K562 (cell line): ENCODE measurements around the gene ROBO3. TPM values are rescaled to one million over a fixed set of nuclear protein-coding genes. Genes with fewer than 3 reads are reported as not detected.

Source experiments
- ATAC-seq: fragments of 200-7000 bp; cut with Tn5 transposase; 3 replicates; pipeline ENCODE4 v1.9.1; 2020; ENCODE audit warnings: moderate library complexity
- BruUV-seq: library from RNA; stranded (reverse); fragments of 400-500 nt; replicated peaks from 2 replicates; lab custom pipeline; 2021; lab: Mats Ljungman, UMichigan
- CTCF ChIA-PET: fragments of 300-600 bp; formaldehyde crosslinking; extraction: SDS; loops from one replicate; lab custom pipeline; 2021; ENCODE audit warnings: low intra/inter-chr PET ratio; lab: Yijun Ruan, JAX
- POLR2A ChIA-PET: fragments of 300-600, 350-650 bp; sonication (Branson Sonifier 250); formaldehyde crosslinking; extraction: SDS; loops from one replicate; lab custom pipeline; 2021; ENCODE audit warnings: antibody characterized with exemption, inconsistent platforms; lab: Yijun Ruan, JAX
- DNase-seq, 4 experiments: peaks; one replicate each; pipeline versions ENCODE4 v3.0.0 to v3.0.0-alpha.2; 2011 to 2018; ENCODE audit warnings: low spot score in 3 of 4, mixed read lengths in 3 of 4; ENCODE audit errors: extremely low read depth in 1 of 4
- FAIRE-seq: peaks from 2 replicates; lab custom pipeline; 2011; peaks lifted over from hg19 to GRCh38; lab: Jason Lieb, UNC
- H2AFZ ChIP-seq: 2 replicates; pipeline ENCODE4 v1.6.0; 2011; ENCODE audit warnings: low read depth, low read length, control low read depth, inconsistent platforms
- H3K27ac ChIP-seq: fragments of 200-600 bp; 3 replicates; pipeline ENCODE4 v1.8.0; 2011; ENCODE audit warnings: low read depth, mild to moderate bottlenecking, control low read depth, inconsistent platforms, low read length, moderate library complexity, mixed read lengths; ENCODE audit errors: extremely low read depth
- H3K27me3 ChIP-seq, 2 experiments: fragments of 300-600 bp in 1 of 2; 2 replicates in 1 of 2; 3 replicates in 1 of 2; pipeline versions ENCODE4 v1.6.0 to v1.8.0; 2011; ENCODE audit warnings: inconsistent platforms in 2 of 2, low read length in 2 of 2, mild to moderate bottlenecking in 1 of 2, mixed read lengths in 1 of 2, moderate library complexity in 1 of 2; ENCODE audit not compliant: control insufficient read depth in 2 of 2, insufficient read depth in 2 of 2
- H3K36me3 ChIP-seq: fragments of 300-600 bp; 3 replicates; pipeline ENCODE4 v1.8.0; 2011; ENCODE audit warnings: mild to moderate bottlenecking, low read length, inconsistent platforms; ENCODE audit not compliant: control insufficient read depth, insufficient read depth
- H3K4me1 ChIP-seq, 2 experiments: fragments of 200-600 bp in 1 of 2; replicated peaks in 1 of 2; 2 replicates in 1 of 2; 3 replicates in 1 of 2; pipeline versions ENCODE4 v1.5.1 to v1.8.0; 2011; ENCODE audit warnings: inconsistent platforms in 2 of 2, low read length in 2 of 2, mild to moderate bottlenecking in 1 of 2, mixed read lengths in 1 of 2, moderate library complexity in 1 of 2; ENCODE audit not compliant: control insufficient read depth in 2 of 2, insufficient read depth in 2 of 2
- H3K4me2 ChIP-seq: 2 replicates; pipeline ENCODE4 v1.6.1; 2011; ENCODE audit warnings: low read length, control low read depth, inconsistent platforms, mixed read lengths; ENCODE audit not compliant: insufficient read depth
- H3K4me3 ChIP-seq: fragments of 200-600 bp; sonication (generic), shearing (Covaris generic); 2 replicates; pipeline ENCODE4 v1.5.1; 2016; ENCODE audit warnings: control low read depth, inconsistent platforms
- H3K79me2 ChIP-seq: fragments of 200-600 bp; 3 replicates; pipeline ENCODE4 v1.8.0; 2011; ENCODE audit warnings: low read length, inconsistent platforms; ENCODE audit not compliant: control insufficient read depth, insufficient read depth
- H3K9ac ChIP-seq, 2 experiments: 2 replicates each; pipeline versions ENCODE4 v1.6.0 to v1.6.1; 2011; ENCODE audit warnings: low read depth in 2 of 2, low read length in 2 of 2, control low read depth in 1 of 2, inconsistent platforms in 1 of 2, mild to moderate bottlenecking in 1 of 2, mixed read lengths in 1 of 2; ENCODE audit not compliant: insufficient read depth in 1 of 2
- H3K9me1 ChIP-seq: one replicate; pipeline ENCODE4 v1.6.0; 2011; ENCODE audit warnings: inconsistent platforms, mild to moderate bottlenecking, low read length, moderate library complexity; ENCODE audit not compliant: control insufficient read depth, insufficient read depth
- H3K9me3 ChIP-seq: replicated peaks from 2 replicates; pipeline ENCODE4 v1.5.1; 2011; ENCODE audit warnings: low read depth, low read length, inconsistent platforms; ENCODE audit not compliant: control insufficient read depth, insufficient read depth
- H4K20me1 ChIP-seq: replicated peaks from 2 replicates; pipeline ENCODE4 v1.6.1; 2011; ENCODE audit warnings: low read length, inconsistent platforms, mixed read lengths; ENCODE audit not compliant: control insufficient read depth, insufficient read depth
- FOXJ2 ChIP-seq: fragments of 200-800 bp; sonication (Bioruptor generic); IDR thresholded peaks from 2 replicates; pipeline ENCODE4 v1.6.1; 2016; ENCODE audit warnings: missing genetic modification characterization, missing compliant biosample characterization
- HOXB6 ChIP-seq: fragments of 250-450 bp; sonication (Bioruptor Pico); IDR thresholded peaks from 2 replicates; pipeline ENCODE4 v1.5.1; 2022; ENCODE audit warnings: mild to moderate bottlenecking, borderline replicate concordance
- OTX1 ChIP-seq: fragments of 450-650 bp; formaldehyde crosslinking; IDR thresholded peaks from 2 replicates; pipeline ENCODE4 v1.4.0; 2022; ENCODE audit warnings: mild to moderate bottlenecking
- PHF21A ChIP-seq: fragments of 450-650 bp; IDR thresholded peaks from 2 replicates; pipeline ENCODE4 v1.6.1; 2017; ENCODE audit warnings: low read depth, borderline replicate concordance
- ZKSCAN1 ChIP-seq: fragments of 150-350 bp; IDR thresholded peaks from 2 replicates; pipeline ENCODE4 v1.6.1; 2016; ENCODE audit warnings: low read depth, low read length
- ZNF124 ChIP-seq: sonication (generic); formaldehyde crosslinking; IDR thresholded peaks from 2 replicates; pipeline ENCODE4 v1.8.1; 2022; ENCODE audit warnings: missing genetic modification reagents
- WGBS: fragments of 100-300 bp; shearing (Covaris generic); methylation state at CpG from one replicate; pipeline ENCODE4 v1.1.6; 2016; ENCODE audit warnings: low coverage, mixed read lengths; ENCODE audit not compliant: insufficient coverage; ENCODE audit errors: missing lambda C conversion rate; 5-methylcytosine and 5-hydroxymethylcytosine counted together
- in situ Hi-C: fragments of 300-500 bp; cut with MboI; formaldehyde crosslinking; loops from 4 replicates; pipeline ENCODE4 v1.15.0; 2018; ENCODE audit warnings: inconsistent platforms, mixed read lengths
- intact Hi-C: fragments of 100-400 bp; cut with micrococcal nuclease; formaldehyde crosslinking; loops from 2 replicates; pipeline ENCODE4 v1.14.2; 2022
- polyA plus RNA-seq, 8 experiments: library from polyadenylated mRNA; depleted of rRNA in 4 of 8; stranded (reverse) in 5 of 8; unstranded in 3 of 8; fragments of >200 nt; fragmentation: Nextera tagmentation in 2 of 8; fragmentation: Illumina TruSeq in 1 of 8; extraction: Ambion mirVana in 2 of 8; extraction: Trizol in 1 of 8; gene quantifications; 2 replicates each; pipeline versions ENCODE4 v1.2.1 to v1.2.3, GENCODE V29; 2011 to 2014; ENCODE audit warnings: inconsistent platforms in 1 of 8, missing spikeins in 1 of 8
- total RNA-seq, 7 experiments: library from RNA; depleted of rRNA in 6 of 7; stranded (reverse); fragments of >200 nt in 6 of 7; fragmentation: Illumina TruSeq in 2 of 7; extraction: Trizol in 2 of 7; gene quantifications; 2 replicates each; pipeline versions ENCODE4 v1.2.1 to v1.2.3, GENCODE V29; 2011 to 2021; ENCODE audit warnings: low replicate concordance in 1 of 7
- TF ChIP-seq, protein P1 (sequence below), 2 experiments: IDR thresholded peaks; 2 replicates each; pipeline ENCODE4 v1.6.1; 2012; ENCODE audit warnings: improper control_type of control experiment in 2 of 2, low read depth in 2 of 2, low read length in 2 of 2, borderline replicate concordance in 1 of 2
- TF ChIP-seq, protein P2 (sequence below): fragments of 150-350 bp; IDR thresholded peaks from 2 replicates; pipeline ENCODE4 v1.6.1; 2014; ENCODE audit warnings: low read depth, mild to moderate bottlenecking, low read length, borderline replicate concordance
- TF ChIP-seq, protein P3 (sequence below): fragments of 450-650 bp; IDR thresholded peaks from 2 replicates; pipeline ENCODE4 v1.7.0; 2016; ENCODE audit warnings: borderline replicate concordance
- TF ChIP-seq, protein P4 (sequence below): fragments of 250-450 bp; sonication (Bioruptor Pico); IDR thresholded peaks from 2 replicates; pipeline ENCODE4 v1.9.0; 2021; ENCODE audit warnings: mild to moderate bottlenecking, inconsistent platforms

The ROBO3 gene
- total and polyA plus RNA-seq, 9 of the 15 experiments (the other 6 are each of a cell fraction or from before 2014, with no cell fraction given), result 0.29 to 1.4 (median 0.97) TPM; not detected in 2

DNA sequence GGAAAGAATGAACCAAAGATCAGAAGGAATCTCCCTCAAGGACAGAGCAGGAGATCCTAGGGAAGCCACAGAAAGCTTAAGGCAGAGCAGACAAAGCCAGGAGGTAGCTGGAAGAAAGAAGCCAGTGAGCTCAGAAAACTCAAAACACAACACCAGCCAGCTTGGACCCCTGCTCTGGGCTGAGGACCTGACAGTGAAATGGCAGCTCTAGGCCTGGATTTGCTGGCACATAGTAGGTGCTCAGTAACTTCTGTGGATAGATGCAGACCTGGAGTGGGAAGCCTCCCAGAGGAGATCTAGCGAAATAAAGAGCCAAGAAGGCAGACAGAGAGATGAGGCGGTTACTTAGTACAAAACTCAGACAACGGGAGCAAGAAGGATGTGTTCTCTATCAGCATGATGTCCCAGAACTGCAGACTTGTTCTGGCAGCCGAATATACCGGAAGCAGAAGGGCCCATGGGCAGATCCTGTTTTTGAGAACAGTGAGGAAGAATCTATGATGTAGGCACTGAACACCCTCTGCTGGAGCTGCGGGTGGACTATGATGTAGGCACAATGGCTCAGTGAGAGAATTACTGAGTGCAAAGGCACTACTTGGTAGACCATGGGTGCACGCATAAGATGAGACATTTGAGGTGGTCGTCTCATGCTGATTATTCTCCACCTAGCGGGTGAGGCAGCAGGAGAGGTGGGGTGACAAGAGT, 27.7 kb downstream of the ROBO3 start:
- ChIA-PET POLR2A (interaction anchor here (1.6 kb wide), 1 partner anchor 11 kb away, joined by 9 read pairs; no protein-coding TSS in a partner anchor), CTCF (no interaction called here)
- ATAC-seq (no peak; the same call in 2 of the 3 replicates), DNase-seq (no peak), FAIRE-seq (no peak)
- Histone ChIP-seq H3K4me1 (no peaks in the 10 kb centered on the region), H3K9ac (no peak overlapping the region), H3K9me1 (peaks cover 2% of the 10 kb centered on the region), H4K20me1 (0 out of 2 replicates have a peak, but pooled peaks cover 4% of the 10 kb centered on the region), H3K4me2 (no peak overlapping the region), H3K27me3 (peaks cover 20 to 67% of the 10 kb centered on the region in 2 experiments), H3K4me3 (no peak overlapping the region), H3K79me2 (no peaks in the 10 kb centered on the region), H3K9me3 (no peaks in the 10 kb centered on the region), H3K27ac (no peak overlapping the region), H2AFZ (no peak overlapping the region), H3K36me3 (no peaks in the 10 kb centered on the region)
- no TSS peak for BruUV-seq
- 6% methylated on average over 9 of the region's 9 CpGs for WGBS
- in situ Hi-C loops, result no loop called here
- intact Hi-C loops, result no loop called here
- TF ChIP-seq FOXJ2 (tag) (no peak), HOXB6 (CRISPR knock-in tag) (no peak), OTX1 (CRISPR knock-in tag) (no peak), ZNF124 (CRISPR knock-in tag) (no peak), PHF21A (no peak), ZKSCAN1 (peak; percentile 56; the same call in 1 of the 2 replicates)
- TF ChIP-seq, protein P1, sequence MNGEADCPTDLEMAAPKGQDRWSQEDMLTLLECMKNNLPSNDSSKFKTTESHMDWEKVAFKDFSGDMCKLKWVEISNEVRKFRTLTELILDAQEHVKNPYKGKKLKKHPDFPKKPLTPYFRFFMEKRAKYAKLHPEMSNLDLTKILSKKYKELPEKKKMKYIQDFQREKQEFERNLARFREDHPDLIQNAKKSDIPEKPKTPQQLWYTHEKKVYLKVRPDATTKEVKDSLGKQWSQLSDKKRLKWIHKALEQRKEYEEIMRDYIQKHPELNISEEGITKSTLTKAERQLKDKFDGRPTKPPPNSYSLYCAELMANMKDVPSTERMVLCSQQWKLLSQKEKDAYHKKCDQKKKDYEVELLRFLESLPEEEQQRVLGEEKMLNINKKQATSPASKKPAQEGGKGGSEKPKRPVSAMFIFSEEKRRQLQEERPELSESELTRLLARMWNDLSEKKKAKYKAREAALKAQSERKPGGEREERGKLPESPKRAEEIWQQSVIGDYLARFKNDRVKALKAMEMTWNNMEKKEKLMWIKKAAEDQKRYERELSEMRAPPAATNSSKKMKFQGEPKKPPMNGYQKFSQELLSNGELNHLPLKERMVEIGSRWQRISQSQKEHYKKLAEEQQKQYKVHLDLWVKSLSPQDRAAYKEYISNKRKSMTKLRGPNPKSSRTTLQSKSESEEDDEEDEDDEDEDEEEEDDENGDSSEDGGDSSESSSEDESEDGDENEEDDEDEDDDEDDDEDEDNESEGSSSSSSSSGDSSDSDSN (IDR thresholded peaks at IDR 0.05; ENCODE audit: borderline replicate concordance in 1 of 2, low read depth in 2 of 2, low read length in 2 of 2), result no peak
- TF ChIP-seq, protein P2, sequence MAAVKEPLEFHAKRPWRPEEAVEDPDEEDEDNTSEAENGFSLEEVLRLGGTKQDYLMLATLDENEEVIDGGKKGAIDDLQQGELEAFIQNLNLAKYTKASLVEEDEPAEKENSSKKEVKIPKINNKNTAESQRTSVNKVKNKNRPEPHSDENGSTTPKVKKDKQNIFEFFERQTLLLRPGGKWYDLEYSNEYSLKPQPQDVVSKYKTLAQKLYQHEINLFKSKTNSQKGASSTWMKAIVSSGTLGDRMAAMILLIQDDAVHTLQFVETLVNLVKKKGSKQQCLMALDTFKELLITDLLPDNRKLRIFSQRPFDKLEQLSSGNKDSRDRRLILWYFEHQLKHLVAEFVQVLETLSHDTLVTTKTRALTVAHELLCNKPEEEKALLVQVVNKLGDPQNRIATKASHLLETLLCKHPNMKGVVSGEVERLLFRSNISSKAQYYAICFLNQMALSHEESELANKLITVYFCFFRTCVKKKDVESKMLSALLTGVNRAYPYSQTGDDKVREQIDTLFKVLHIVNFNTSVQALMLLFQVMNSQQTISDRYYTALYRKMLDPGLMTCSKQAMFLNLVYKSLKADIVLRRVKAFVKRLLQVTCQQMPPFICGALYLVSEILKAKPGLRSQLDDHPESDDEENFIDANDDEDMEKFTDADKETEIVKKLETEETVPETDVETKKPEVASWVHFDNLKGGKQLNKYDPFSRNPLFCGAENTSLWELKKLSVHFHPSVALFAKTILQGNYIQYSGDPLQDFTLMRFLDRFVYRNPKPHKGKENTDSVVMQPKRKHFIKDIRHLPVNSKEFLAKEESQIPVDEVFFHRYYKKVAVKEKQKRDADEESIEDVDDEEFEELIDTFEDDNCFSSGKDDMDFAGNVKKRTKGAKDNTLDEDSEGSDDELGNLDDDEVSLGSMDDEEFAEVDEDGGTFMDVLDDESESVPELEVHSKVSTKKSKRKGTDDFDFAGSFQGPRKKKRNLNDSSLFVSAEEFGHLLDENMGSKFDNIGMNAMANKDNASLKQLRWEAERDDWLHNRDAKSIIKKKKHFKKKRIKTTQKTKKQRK, result no peak
- TF ChIP-seq, protein P3, sequence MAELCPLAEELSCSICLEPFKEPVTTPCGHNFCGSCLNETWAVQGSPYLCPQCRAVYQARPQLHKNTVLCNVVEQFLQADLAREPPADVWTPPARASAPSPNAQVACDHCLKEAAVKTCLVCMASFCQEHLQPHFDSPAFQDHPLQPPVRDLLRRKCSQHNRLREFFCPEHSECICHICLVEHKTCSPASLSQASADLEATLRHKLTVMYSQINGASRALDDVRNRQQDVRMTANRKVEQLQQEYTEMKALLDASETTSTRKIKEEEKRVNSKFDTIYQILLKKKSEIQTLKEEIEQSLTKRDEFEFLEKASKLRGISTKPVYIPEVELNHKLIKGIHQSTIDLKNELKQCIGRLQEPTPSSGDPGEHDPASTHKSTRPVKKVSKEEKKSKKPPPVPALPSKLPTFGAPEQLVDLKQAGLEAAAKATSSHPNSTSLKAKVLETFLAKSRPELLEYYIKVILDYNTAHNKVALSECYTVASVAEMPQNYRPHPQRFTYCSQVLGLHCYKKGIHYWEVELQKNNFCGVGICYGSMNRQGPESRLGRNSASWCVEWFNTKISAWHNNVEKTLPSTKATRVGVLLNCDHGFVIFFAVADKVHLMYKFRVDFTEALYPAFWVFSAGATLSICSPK, result no peak
- TF ChIP-seq, protein P4, sequence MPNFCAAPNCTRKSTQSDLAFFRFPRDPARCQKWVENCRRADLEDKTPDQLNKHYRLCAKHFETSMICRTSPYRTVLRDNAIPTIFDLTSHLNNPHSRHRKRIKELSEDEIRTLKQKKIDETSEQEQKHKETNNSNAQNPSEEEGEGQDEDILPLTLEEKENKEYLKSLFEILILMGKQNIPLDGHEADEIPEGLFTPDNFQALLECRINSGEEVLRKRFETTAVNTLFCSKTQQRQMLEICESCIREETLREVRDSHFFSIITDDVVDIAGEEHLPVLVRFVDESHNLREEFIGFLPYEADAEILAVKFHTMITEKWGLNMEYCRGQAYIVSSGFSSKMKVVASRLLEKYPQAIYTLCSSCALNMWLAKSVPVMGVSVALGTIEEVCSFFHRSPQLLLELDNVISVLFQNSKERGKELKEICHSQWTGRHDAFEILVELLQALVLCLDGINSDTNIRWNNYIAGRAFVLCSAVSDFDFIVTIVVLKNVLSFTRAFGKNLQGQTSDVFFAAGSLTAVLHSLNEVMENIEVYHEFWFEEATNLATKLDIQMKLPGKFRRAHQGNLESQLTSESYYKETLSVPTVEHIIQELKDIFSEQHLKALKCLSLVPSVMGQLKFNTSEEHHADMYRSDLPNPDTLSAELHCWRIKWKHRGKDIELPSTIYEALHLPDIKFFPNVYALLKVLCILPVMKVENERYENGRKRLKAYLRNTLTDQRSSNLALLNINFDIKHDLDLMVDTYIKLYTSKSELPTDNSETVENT (CRISPR knock-in tag), result no peak
